A549 (cell line): ENCODE data around the gene CTDP1. TPM values are rescaled to one million over a fixed set of nuclear protein-coding genes. Genes with fewer than 3 reads are reported as not detected.

Experiments
- ATAC-seq, 2 experiments: fragments of 200-7000 bp in 1 of 2; fragments of >200 bp in 1 of 2; cut with Nextera tagmentation in 1 of 2; cut with Tn5 transposase in 1 of 2; 3 replicates each; pipeline versions ENCODE4 v1.8.0 to v1.9.1; 2018 to 2020; ENCODE audit warnings: mild to moderate bottlenecking in 1 of 2, moderate library complexity in 1 of 2
- CTCF ChIA-PET: fragments of 300-600 bp; sonication (Branson Sonifier 250); formaldehyde crosslinking; extraction: SDS; loops from one replicate; lab custom pipeline; 2021; ENCODE audit warnings: antibody characterized with exemption, inconsistent platforms; lab: Yijun Ruan, JAX
- POLR2A ChIA-PET: fragments of 350-600 bp; formaldehyde crosslinking; extraction: SDS; loops from one replicate; lab custom pipeline; 2021; ENCODE audit warnings: antibody characterized with exemption, inconsistent platforms; lab: Yijun Ruan, JAX
- DNase-seq, 2 experiments: peaks; one replicate each; pipeline versions ENCODE4 v3.0.0 to v3.0.0-alpha.2; 2011 to 2016; ENCODE audit warnings: low read depth in 1 of 2, low spot score in 1 of 2
- FAIRE-seq: peaks from 2 replicates; lab custom pipeline; 2011; peaks lifted over from hg19 to GRCh38; lab: Jason Lieb, UNC
- H3K27ac ChIP-seq, 2 experiments: fragments of >200 bp; sonication (Bioruptor Twin); formaldehyde crosslinking; 3 replicates each; pipeline ENCODE4 v1.5.1; 2016 to 2017
- H3K4me1 ChIP-seq: fragments of >200 bp; sonication (Bioruptor Twin); formaldehyde crosslinking; 3 replicates; pipeline ENCODE4 v1.6.1; 2016
- H3K4me2 ChIP-seq: fragments of >200 bp; sonication (Bioruptor Twin); formaldehyde crosslinking; 3 replicates; pipeline ENCODE4 v1.6.1; 2016
- H3K4me3 ChIP-seq: fragments of >200 bp; sonication (Bioruptor Twin); formaldehyde crosslinking; 3 replicates; pipeline ENCODE4 v1.5.1; 2016
- H3K9me3 ChIP-seq: fragments of >200 bp; sonication (Bioruptor Twin); formaldehyde crosslinking; 3 replicates; pipeline ENCODE4 v1.6.1; 2016
- CHD4 ChIP-seq: fragments of 200-600 bp; sonication (generic); IDR thresholded peaks from 2 replicates; pipeline ENCODE4 v1.6.1; 2016; ENCODE audit warnings: antibody characterized with exemption, mild to moderate bottlenecking, borderline replicate concordance
- CTCF ChIP-seq: fragments of >200 bp; sonication (Bioruptor Twin); formaldehyde crosslinking; IDR thresholded peaks from 3 replicates; pipeline ENCODE4 v1.5.1; 2016
- EHMT2 ChIP-seq: fragments of 200-600 bp; sonication (generic); IDR thresholded peaks from 2 replicates; pipeline ENCODE4 v1.6.1; 2016; ENCODE audit warnings: antibody characterized with exemption, low read depth, mild to moderate bottlenecking, moderate library complexity
- ESRRA ChIP-seq: fragments of 150-350 bp; IDR thresholded peaks from 2 replicates; pipeline ENCODE4 v1.6.1; 2014; ENCODE audit warnings: mild to moderate bottlenecking, low read length, borderline replicate concordance
- FOSB ChIP-seq: fragments of 250-450 bp; sonication (Bioruptor Pico); IDR thresholded peaks from 2 replicates; pipeline ENCODE4 v1.5.0; 2020; ENCODE audit warnings: mild to moderate bottlenecking, moderate library complexity
- FOSL2 ChIP-seq, 2 experiments: fragments of 450-650 bp in 1 of 2; fragments of >200 bp in 1 of 2; sonication (Bioruptor Twin) in 1 of 2; formaldehyde crosslinking; IDR thresholded peaks; 2 replicates each; pipeline versions ENCODE4 v1.5.0 to v1.6.1; 2016 to 2020; ENCODE audit warnings: mild to moderate bottlenecking in 1 of 2, moderate library complexity in 1 of 2
- GATA3 ChIP-seq: IDR thresholded peaks from 2 replicates; pipeline ENCODE4 v1.6.1; 2012; ENCODE audit warnings: borderline replicate concordance
- HOXA7 ChIP-seq: fragments of 250-450 bp; sonication (Bioruptor Pico); IDR thresholded peaks from 2 replicates; pipeline ENCODE4 v1.5.0; 2020; ENCODE audit warnings: mild to moderate bottlenecking, moderate library complexity
- HOXB13 ChIP-seq: fragments of 250-450 bp; sonication (Bioruptor Pico); IDR thresholded peaks from 2 replicates; pipeline ENCODE4 v1.5.0; 2020; ENCODE audit warnings: low read depth, mild to moderate bottlenecking, moderate library complexity
- JUNB ChIP-seq: fragments of >200 bp; sonication (Bioruptor Twin); formaldehyde crosslinking; IDR thresholded peaks from 2 replicates; pipeline ENCODE4 v1.6.1; 2016
- KDM5A ChIP-seq: fragments of 200-600 bp; sonication (generic); IDR thresholded peaks from 2 replicates; pipeline ENCODE4 v1.6.1; 2016; ENCODE audit warnings: antibody characterized with exemption, mild to moderate bottlenecking
- MAFK ChIP-seq: fragments of 450-650 bp; IDR thresholded peaks from 2 replicates; pipeline ENCODE4 v1.6.1; 2014; ENCODE audit not compliant: partially characterized antibody
- MAX ChIP-seq: IDR thresholded peaks from 2 replicates; pipeline ENCODE4 v1.6.1; 2012
- MAZ ChIP-seq: fragments of 150-350 bp; IDR thresholded peaks from 2 replicates; pipeline ENCODE4 v1.6.1; 2014; ENCODE audit warnings: antibody characterized with exemption, low read depth, low read length, borderline replicate concordance
- NFE2L2 ChIP-seq: fragments of 150-350 bp; conservative IDR thresholded peaks from 2 replicates; pipeline ENCODE4 v1.6.1; 2014; ENCODE audit warnings: low read length
- NPAS2 ChIP-seq: fragments of 250-450 bp; sonication (Bioruptor Pico); IDR thresholded peaks from 2 replicates; pipeline ENCODE4 v1.8.0; 2022; ENCODE audit warnings: mild to moderate bottlenecking, moderate library complexity, borderline replicate concordance
- NR3C1 ChIP-seq: fragments of >200 bp; sonication (Bioruptor Twin); formaldehyde crosslinking; IDR thresholded peaks from 3 replicates; pipeline ENCODE4 v1.6.1; 2017
- POLR2AphosphoS2 ChIP-seq: conservative IDR thresholded peaks from 2 replicates; pipeline ENCODE4 v1.6.1; 2012; ENCODE audit warnings: low read length, improper control_type of control experiment, inconsistent platforms
- RARB ChIP-seq: fragments of 250-450 bp; sonication (Bioruptor Pico); IDR thresholded peaks from 2 replicates; pipeline ENCODE4 v1.8.0; 2021; ENCODE audit warnings: mild to moderate bottlenecking, moderate library complexity
- RCOR1 ChIP-seq: fragments of 150-350 bp; IDR thresholded peaks from 2 replicates; pipeline ENCODE4 v1.6.1; 2014; ENCODE audit warnings: antibody characterized with exemption, low read length, low read depth
- REST ChIP-seq: fragments of 200-600 bp; sonication (generic); IDR thresholded peaks from 2 replicates; pipeline ENCODE4 v1.6.1; 2016; ENCODE audit warnings: antibody characterized with exemption, mild to moderate bottlenecking, moderate library complexity
- RFX5 ChIP-seq: fragments of 450-650 bp; IDR thresholded peaks from 2 replicates; pipeline ENCODE4 v1.7.1; 2014; ENCODE audit warnings: antibody characterized with exemption, mild to moderate bottlenecking, moderate library complexity
- SREBF2 ChIP-seq: fragments of 450-650 bp; IDR thresholded peaks from 2 replicates; pipeline ENCODE4 v1.6.1; 2014; ENCODE audit warnings: mild to moderate bottlenecking, moderate library complexity
- TFCP2L1 ChIP-seq: fragments of 250-450 bp; sonication (Bioruptor Pico); IDR thresholded peaks from 2 replicates; pipeline ENCODE4 v1.5.0; 2021; ENCODE audit warnings: mild to moderate bottlenecking
- ZFP36 ChIP-seq: fragments of 450-650 bp; IDR thresholded peaks from 2 replicates; pipeline ENCODE4 v1.6.1; 2014; ENCODE audit warnings: borderline replicate concordance; ENCODE audit not compliant: partially characterized antibody
- ZSCAN20 ChIP-seq: fragments of 250-450 bp; sonication (Bioruptor Pico); IDR thresholded peaks from 2 replicates; pipeline ENCODE4 v1.8.0; 2022; ENCODE audit warnings: mild to moderate bottlenecking, moderate library complexity
- WGBS: methylation state at CpG from one replicate; pipeline ENCODE4 v1.1.6; 2017; ENCODE audit errors: missing lambda C conversion rate; 5-methylcytosine and 5-hydroxymethylcytosine counted together
- polyA plus RNA-seq, 4 experiments: library from polyadenylated mRNA; depleted of rRNA in 3 of 4; stranded (reverse); fragments of >200 nt; fragmentation: RNase III in 1 of 4; extraction: RNeasy Plus Mini Kit Qiagen cat#74134 plus additional on column Dnase treatment in 1 of 4; gene quantifications; 2 replicates in 3 of 4; 3 replicates in 1 of 4; pipeline ENCODE4 v1.2.3, GENCODE V29; 2011 to 2017

The CTDP1 gene
- polyA plus RNA-seq, 2 of the 4 experiments (the other 2 are of a cell fraction): 6.8 to 12.1 TPM

GRCh38 chr18:79754022-79754761, 74.6 kb downstream of the CTDP1 start:
- no peak for DNase-seq
- 93% methylated on average over 29 of the region's 35 CpGs for WGBS
- H3K9me3 ChIP-seq: no peaks in the 10 kb centered on the region
- no peaks in the 10 kb centered on the region for H3K4me1 ChIP-seq
- no peak for ATAC-seq
- ChIA-PET POLR2A (no interaction called here), CTCF (no interaction called here)
- H3K27ac ChIP-seq: no peak overlapping the region
- H3K4me2 ChIP-seq: no peak overlapping the region
- no peak for FAIRE-seq
- TF ChIP-seq JUNB (no peak), CTCF (no peak), REST (no peak), MAFK (no peak), HOXA7 (CRISPR knock-in tag) (no peak), CHD4 (no peak), MAZ (no peak), SREBF2 (no peak), TFCP2L1 (CRISPR knock-in tag) (no peak), NR3C1 (no peak)
- H3K4me3 ChIP-seq: no peak overlapping the region

GRCh38 chr18:79754831-79755351, 75.3 kb downstream of the CTDP1 start:
- DNase-seq (no peak), ATAC-seq (no peak), FAIRE-seq (no peak)
- Histone ChIP-seq H3K9me3 (no peaks in the 10 kb centered on the region), H3K4me1 (no peaks in the 10 kb centered on the region), H3K4me2 (no peak overlapping the region), H3K4me3 (no peak overlapping the region), H3K27ac (no peak overlapping the region)
- WGBS: 89% methylated on average over 10 of the region's 27 CpGs
- TF ChIP-seq NR3C1 (no peak), POLR2AphosphoS2 (no peak), FOSL2 (IDR thresholded peaks at IDR 0.05) (no peak), FOSL2 (CRISPR knock-in tag; IDR thresholded peaks at IDR 0.05) (no peak), GATA3 (no peak), ZSCAN20 (no peak), ZFP36 (no peak), NFE2L2 (no peak), RARB (CRISPR knock-in tag) (no peak), NPAS2 (CRISPR knock-in tag) (no peak), EHMT2 (no peak), HOXB13 (CRISPR knock-in tag) (no peak), MAX (no peak), RFX5 (no peak), FOSB (CRISPR knock-in tag) (no peak), MAFK (no peak), ESRRA (no peak), REST (no peak), RCOR1 (no peak), KDM5A (no peak)
- ChIA-PET POLR2A (no interaction called here), CTCF (no interaction called here)
